GM19043 (cell line): ENCODE data around the gene BPIFB6.

Experiments
- ATAC-seq: cut with Tn5 transposase; IDR thresholded peaks from one replicate; pipeline ENCODE4 v1.9.1; 2021; ENCODE audit warnings: low read depth; ENCODE audit not compliant: unreplicated experiment

The BPIFB6 gene

DNA sequence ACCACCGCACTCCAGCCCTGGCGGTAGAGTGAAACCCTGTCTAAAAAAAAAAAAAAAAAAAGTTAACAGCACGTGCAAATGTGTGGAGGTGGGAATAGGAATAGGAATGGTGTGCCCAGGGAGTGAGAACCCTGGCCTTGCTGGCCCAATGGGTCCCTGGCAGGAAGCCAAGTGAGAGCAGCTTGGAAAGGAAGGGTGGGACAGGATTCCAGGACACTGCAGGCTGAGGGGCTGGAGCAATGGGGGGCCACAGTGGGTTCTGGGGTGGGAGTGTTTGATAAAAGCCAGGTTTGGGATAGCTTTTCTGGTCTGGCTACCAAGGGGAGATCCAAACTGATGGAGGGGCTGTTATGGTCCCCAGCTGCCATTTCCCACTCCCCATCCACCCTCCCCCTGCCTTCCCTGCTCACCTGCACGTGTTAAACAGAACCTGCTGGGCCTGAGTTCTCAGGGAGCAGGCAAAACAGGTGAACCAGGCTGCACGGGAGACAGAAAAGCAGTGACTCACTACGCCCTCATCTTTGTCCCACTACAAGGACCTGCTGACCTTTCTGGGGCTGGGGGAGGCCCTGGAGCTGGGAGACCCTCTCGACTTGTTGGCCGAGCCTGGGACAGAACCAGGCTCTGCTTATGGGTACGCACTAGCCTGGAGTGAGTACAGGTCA lies 30.5 kb upstream of the BPIFB6 start:
- ATAC-seq: no peak

DNA sequence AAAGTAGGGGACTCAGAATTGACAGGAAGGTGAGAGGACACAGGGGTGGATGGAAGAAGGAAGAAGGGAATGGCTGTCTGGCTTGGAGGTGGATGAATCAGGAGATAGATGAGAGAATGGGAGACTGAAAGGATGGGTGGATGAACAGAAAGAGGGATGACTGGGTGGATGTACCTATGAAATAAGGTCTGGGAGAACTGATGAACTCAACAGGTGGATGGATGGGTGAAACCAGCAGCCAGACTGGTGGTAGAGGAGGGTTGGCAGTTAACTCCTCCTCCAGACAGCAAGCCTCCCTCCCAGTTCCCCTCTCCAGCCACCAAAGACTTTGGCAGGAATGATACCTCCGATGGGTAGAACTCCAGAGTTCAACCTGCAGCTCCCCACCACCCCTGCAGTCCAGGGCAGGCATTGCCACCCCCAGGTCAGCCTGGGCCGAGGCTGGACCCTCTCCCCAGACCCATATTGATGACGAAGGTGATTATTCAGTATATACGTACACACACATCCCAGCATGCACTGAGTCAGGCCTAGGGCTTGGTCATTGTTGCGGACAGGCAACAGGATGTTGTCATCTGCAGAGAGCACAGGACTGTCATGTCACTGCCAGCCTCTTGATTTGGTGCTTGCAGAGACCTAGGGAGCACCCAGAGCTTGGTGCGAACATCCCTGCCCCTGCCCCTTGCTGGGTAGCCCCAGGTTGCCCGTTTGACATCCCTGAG lies 29.2 kb upstream of the BPIFB6 start:
- ATAC-seq: no peak

DNA sequence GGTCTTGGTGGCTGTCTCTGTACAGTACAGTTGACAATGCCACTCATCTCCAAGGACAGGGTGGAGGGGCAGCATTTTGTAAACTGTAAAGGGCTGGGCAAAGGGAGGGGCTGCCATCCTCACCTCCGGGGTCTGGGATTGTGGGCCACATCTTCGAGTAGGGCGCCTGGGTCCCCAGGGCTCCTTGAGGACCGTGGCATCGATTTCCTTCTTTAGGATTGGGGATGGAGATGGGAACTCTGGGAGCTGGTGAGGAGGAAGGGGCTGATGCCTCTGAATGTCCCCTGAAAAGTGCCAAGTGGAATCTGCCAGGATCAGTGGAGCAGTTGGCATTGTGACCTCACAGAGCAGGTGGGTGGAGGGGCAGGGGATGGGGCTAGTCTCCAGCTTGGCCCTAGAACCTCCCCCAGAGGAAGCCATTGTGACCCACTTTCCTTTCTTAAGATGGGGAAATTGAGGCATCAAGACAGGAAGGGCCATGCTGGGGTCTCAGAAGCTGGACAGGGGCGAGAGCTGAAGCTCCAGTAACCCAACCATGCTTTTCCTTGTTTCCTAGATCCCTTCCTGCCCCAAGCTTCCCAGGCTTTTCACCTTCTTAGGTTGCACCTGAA lies 27.2 kb upstream of the BPIFB6 start, which contains the start of gene SUN5:
TSS of gene SUN5 (minus strand) at position 293 of the 611 bp plus-strand sequence. CDS start at position 200, 93 bp downstream.
- no peak for ATAC-seq

DNA sequence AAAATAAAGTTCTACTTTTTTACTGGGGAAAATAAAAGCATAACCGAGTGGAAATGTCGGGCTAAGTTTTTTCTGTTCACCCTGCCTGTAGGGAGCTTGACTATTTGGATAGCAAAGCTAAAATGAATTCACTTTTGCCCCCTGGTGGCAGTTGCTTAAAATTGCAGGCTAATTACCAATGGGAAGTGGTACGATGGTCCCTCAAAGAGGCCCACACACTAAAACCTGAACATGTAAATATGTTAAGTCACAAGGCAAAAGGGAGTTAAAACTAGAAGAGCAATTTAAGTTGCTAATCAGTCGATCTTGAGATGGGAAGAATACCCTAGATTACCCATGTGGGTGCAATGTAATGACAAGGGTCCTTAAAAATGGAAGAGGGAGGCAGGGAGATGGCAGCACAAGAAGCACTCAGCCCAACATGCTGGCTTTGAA lies 26.3 kb upstream of the BPIFB6 start:
- ATAC-seq: no peak

DNA sequence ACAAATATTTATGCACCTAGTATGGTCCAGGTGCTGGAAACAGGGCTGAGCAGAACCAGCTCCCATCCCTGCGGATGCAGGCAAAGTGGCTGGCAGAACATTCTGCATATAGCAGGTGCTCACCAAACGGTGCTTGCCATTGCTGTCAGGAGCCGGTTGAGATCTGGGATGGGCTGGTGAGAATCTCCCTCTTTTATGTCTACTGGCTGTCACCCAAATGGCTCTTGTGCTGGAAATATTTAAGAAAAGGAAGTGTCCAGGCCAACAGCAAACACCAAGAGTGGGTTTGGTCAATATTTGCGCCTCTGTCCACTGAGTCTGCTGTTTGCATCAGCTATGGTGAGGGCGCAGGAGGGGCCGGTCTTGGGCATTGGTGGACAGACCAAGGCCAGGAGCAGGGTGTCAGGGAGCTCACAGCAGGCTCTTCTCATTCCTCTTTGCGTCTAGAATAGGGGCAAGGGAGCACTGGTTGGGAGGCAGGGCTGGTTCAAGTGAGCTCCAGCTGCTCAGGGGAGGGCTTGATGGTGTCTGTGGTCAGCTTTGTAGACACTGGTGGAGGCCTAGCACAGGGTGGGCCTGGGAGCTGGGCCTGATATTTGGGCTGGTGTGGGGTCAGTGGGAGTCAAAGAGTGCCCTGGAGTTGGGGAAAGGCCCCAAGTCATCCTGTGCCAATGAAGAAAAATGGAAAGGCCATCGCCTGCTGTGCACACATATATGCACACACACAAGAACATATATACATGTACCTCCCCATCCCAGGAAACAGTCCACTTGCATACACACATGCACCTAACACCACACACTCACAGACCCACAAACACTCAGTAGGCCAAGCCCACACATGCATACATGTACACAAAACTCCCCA lies 25.3 kb upstream of the BPIFB6 start:
- no peak for ATAC-seq

DNA sequence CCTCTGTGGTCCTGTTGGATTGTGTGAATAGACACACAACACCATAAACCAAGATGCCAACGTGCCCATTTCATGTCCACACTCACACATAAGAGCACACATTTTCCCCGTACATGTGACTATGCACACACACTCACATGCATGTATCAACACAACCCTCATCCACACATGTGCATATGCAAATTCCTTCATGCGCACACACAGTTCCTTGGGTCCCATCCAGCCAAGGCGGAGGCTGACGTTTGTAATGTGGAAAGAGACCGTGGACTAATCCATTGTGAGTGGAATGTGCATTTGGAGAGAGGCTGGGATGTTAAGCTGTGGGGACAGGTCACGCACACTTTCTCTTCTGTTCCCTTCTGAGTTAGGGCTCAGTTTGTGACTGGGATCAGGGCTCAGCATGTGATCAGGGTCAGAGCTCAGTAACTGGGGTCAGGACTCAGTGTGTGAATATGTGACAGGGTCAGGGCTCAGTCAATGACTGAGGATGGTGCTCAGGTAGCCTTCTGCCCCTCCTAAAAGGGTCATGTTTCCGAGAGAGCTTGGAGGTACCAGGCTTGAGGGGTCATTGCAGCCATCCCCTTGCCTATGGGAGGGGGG lies 24.6 kb upstream of the BPIFB6 start:
- no peak for ATAC-seq

DNA sequence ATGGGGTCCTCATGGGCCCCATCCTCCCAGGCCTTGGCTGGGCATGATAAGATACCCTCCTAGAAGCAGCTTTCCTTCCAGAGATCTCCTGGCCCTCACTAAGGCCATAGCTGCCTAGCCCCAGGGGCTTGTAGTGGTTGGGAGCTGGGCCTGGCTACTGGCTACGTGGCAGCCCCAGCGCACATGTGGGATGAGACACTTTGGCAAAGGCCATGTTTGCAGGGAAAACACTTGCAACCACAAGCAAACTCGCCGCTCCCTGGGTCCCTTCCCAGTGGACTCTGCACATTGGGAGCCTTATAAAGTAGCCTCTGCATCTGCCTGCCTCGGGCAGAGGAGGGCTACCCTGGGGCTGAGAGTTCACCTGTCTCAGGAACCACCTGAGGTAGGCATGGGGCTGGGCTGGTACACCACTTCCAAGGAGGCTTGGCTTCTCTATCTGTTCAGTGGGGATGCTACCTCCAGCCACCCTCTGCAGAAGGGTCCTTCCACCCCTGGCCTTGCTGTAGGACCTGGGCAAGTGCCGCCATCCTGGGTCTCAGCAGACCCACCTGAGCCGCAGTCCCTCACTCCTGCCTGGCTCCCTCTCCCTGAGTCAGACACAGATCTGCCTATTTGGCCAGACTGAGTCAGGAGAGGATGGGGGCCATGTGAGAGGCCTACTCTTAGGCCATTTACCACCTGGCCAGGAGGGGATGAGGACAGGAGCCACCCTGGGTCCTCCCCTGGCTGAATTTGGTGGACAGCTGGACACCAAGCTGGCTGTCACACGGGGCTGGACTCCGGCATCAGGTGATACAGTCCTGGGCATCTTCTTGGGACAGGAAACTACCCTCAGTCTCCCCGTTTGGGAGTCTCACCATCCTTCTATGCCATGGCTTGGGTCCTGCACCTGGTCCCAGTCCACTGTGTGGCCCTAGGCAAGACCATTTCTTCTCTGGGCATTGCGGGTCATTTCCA lies 23.8 kb upstream of the BPIFB6 start, which contains the start of gene BPIFB2:
TSS of gene BPIFB2 (plus strand) at position 329 of the 960 bp plus-strand sequence. CDS start 871 bp downstream, outside the sequence.
- no peak for ATAC-seq

DNA sequence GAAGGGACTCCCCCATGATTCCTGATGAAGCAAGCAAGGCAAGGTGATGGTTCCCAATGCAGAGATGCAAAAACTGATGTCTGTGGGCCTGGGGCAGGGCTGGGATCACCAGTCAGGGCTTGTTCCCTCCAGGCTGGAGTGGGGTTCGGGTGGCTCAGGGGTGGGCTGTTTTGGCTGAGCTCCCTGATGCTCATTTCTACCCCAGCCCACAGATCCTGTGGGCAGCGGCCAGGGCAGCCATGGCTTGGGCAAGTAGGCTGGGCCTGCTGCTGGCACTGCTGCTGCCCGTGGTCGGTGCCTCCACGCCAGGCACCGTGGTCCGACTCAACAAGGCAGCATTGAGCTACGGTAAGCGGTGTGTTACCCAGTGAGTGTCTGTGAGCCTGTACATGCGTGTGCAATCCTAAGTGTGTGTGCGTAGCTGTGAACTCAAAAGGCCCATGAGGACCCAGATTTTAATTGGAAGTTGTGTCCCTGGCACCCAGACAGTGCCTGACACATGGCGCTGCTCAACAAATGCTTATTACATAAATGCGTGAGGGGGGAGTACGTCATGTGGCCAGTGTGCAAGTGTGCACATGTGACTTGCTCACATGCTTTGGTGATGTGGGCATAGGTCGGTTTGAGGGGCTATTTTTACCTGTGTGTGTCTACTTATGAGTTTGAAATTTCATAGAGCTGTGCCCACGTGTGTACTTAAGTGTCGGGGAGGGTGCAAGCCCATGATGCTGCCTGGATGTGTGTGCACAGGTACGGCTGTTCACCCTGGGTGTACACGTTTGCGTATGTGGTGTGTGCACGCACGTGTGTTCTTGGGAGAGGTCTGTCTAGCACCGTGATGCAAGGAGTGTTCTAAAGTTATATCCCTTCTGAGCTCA lies 22.9 kb upstream of the BPIFB6 start:
- ATAC-seq: no peak

DNA sequence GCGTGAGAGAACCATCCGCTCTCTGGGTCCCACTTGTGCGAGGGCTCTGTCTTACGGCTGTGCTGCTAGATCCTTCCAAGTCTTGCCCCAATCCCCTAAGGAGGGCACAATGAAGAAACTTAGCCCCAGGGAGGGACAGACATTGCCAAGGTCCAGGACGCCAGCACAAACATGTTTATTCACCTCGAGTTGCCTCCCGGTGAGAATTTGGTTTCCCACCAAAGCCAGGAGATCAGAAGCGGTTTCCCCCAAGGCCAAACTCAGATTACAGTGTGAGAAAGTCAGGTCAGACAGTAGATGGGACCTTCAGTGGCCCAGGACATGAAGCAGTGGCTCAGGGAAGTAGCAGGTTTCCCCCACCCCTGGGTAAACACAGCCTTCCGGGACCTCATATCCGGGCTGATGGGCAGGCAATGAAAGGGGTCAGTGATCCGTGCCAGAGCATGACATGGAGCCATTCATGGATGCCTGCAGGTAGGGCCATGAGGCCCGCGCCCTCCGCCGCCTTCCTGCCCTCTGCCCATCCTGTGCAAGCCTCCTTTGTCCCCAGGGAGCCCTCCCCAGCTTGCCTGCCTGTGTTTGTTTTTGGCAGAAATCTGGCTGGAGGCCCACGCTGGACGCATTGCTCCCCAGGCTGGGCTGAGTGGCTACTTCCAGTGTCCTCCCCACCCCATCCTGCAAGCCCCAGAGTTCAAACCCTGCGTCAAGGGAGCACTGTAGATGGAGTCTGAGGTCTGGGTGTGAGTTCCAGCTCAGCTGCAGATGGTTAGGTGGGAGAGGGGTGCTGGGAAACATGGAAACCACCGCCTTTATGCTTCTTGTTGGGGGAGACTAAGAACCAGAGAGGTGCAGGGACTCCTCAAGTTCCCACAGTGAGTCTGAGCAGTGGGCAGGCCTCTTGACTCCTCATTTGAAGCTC lies 22.0 kb upstream of the BPIFB6 start:
- ATAC-seq: no peak

DNA sequence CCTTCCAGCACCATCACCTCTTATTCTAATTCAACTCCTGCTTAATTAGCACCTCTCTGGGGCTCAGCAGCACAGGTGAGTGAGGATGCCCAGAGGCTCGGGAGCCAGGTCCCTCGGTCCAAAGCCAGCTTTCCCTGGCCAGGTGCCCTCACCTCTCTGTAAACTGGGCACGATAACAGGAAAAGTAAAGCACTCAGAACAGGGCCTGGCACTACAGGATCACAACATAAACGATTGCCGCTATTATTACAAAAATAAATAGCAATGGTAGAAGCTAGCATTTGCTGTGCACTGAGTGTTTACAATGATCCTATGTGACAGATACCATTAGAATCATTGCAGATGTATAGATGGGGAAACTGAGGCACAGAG lies 21.3 kb upstream of the BPIFB6 start:
- no peak for ATAC-seq

DNA sequence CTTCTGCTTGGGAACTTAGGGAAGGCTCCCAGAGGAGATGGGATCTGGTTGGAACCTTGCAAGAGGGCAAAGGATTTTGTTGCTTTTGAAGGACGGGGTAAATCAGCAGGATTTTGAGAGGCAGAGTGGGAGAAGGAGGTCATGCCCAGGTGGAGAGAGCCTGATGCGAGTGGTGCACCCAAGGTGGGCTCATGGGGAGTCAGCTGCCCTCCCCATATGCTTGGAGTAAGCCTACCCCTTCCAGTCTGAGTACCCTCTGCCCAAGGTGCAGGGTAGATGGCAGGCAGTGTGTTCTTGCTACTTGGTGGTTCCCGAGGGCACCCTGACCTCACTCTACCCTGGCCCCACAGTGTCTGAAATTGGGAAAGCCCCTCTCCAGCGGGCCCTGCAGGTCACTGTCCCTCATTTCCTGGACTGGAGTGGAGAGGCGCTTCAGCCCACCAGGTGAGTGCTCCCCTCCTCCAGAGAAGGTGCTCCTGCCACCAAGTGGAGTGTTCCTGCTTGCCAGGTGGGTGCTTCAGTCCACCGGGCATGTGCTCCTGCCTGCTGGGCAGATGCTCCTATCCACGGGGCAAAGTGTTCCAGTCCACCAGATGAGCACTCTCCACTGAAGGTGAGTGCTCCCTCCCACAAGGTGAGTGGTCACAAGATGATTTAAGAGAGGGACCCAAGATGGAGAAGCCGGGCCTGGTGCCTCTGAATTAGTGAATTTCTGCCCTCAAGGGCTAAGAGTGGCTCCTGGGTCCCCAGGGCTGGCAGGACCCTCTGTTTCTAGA lies 20.6 kb upstream of the BPIFB6 start:
- ATAC-seq: no peak

DNA sequence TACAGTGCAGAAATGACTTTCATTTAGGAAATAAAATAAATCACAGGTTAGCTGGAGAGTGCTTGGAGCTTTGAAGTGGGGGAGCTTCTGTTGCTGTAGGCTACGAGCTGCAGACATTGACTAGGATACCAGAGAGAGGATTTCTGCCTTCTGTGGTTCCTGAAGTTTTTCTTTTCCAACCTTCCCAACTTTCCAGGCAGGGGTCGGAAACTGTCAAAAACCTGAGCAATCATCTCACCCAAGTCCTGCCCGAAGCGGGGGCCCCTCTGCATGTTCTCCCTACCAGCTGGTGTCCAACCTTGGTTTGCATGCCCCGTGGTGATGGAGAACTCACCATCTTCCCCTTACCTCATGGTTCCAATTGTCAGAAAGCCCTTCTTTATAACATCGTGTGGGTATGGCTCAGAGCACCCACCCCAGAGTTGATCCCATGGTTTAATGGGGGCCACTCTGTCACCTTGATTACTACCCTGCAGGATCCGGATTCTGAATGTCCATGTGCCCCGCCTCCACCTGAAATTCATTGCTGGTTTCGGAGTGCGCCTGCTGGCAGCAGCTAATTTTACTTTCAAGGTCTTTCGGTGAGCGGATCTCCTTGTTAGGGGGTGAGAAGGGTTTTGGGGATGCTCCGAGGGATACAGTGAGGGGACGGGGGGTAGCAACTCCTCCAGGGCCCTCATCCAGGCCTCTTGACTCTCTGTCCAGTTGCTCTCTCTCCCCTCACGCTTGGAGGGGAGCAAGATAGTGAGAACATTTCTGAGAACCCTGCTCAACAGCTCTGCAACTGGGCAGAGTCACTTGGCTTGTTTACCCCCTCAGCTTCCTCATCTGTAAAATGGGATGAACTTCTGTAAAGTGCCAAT lies 18.9 kb upstream of the BPIFB6 start:
- ATAC-seq: no peak

DNA sequence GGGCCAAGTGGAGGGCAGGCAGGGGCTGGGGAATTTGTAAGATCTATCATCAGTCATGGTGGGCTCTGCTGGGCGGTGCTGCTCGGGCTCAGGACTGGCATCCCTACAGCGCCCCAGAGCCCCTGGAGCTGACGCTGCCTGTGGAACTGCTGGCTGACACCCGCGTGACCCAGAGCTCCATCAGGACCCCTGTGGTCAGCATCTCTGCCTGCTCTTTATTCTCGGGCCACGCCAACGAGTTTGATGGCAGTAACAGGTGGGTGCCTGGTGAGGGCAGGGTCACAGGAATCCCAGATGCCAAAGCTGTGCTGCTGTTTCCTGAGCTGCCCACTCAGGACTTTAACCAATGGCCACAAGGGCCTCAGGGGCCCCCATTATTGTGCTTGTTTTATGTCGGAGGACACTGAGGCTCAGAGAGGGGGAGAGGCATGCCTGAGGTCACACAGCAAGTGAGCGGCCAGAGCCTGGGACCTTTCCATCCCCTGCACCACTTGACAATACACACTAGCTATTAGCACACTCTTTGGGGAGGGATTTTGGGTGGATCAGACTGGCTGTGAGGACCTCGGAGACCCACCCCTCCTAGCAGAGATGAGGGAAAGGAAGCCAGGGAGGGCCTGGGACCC lies 17.6 kb upstream of the BPIFB6 start:
- ATAC-seq: no peak

DNA sequence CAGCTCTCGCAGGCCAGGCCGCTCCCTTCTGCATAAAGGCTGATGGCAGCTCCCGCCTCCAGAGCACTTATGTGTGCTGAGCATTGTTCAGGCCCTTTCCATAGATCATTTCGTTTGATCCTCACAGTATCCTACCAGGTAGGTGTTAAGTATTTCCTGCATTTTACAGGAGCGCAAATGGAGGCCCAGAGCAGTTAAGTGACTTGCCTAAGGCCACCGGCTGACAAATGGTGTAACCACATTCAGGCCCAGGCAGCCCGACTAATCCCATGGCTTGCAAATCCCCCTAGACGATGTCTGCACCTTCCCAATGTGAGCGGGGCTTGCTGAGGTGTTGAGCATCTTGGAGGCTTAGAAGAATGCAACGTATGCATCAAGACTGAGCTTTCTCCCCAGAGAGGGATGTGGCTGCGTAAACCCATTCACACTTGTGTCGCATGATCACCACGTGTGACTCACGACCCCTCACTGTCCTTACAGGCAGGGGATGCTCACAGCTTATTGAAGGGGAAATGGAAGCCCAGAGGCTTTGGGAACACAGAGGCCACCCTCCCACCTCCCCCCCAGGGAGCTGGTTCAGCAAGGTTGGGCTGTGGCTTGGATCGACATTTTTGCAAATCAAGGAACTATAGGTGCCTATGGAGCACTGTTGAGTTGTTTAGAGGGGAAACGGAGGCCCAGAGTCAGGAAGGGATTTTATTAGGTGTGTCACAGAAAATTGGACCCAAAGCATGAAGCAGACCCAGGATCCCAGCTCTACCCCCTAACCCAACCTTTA lies 16.9 kb upstream of the BPIFB6 start:
- ATAC-seq: no peak
